Small intestine (tissue), 7 donors: ENCODE data around the gene CHURC1. TPM values are rescaled to one million over a fixed set of nuclear protein-coding genes. Genes with fewer than 3 reads are reported as not detected.

ENCODE experiments used
- DNase-seq, 2 donors: peaks; one replicate each; pipeline versions ENCODE4 v3.0.0 to v3.0.0-alpha.2; 2013
- FAIRE-seq: peaks from 2 replicates; lab custom pipeline; 2012; peaks lifted over from hg19 to GRCh38; lab: Jason Lieb, UNC
- H3K27ac ChIP-seq, 3 donors: one replicate each; pipeline ENCODE4 v1.5.1; 2013; ENCODE audit warnings: low read length in 2 of 3, mild to moderate bottlenecking in 2 of 3, control low read depth in 1 of 3, inconsistent platforms in 1 of 3, low read depth in 1 of 3, moderate library complexity in 1 of 3
- H3K27me3 ChIP-seq, 3 donors: one replicate each; pipeline ENCODE4 v1.6.1; 2013; ENCODE audit warnings: low read length in 3 of 3, inconsistent platforms in 1 of 3; ENCODE audit not compliant: control insufficient read depth in 3 of 3, insufficient read depth in 3 of 3
- H3K36me3 ChIP-seq, 3 donors: one replicate each; pipeline ENCODE4 v1.6.1; 2013; ENCODE audit warnings: low read length in 3 of 3, inconsistent platforms in 1 of 3, low read depth in 1 of 3, mild to moderate bottlenecking in 1 of 3, moderate library complexity in 1 of 3; ENCODE audit not compliant: control insufficient read depth in 3 of 3, insufficient read depth in 2 of 3
- H3K4me1 ChIP-seq, 3 donors: one replicate each; pipeline ENCODE4 v1.6.1; 2013; ENCODE audit warnings: low read length in 2 of 3, inconsistent platforms in 1 of 3, low read depth in 1 of 3, mild to moderate bottlenecking in 1 of 3, moderate library complexity in 1 of 3; ENCODE audit not compliant: control insufficient read depth in 3 of 3, insufficient read depth in 2 of 3
- H3K4me3 ChIP-seq, 3 donors: one replicate each; pipeline ENCODE4 v1.5.1; 2013; ENCODE audit warnings: low read length in 3 of 3, control low read depth in 1 of 3, inconsistent platforms in 1 of 3, low read depth in 1 of 3, mild to moderate bottlenecking in 1 of 3, moderate library complexity in 1 of 3
- H3K9me3 ChIP-seq, 2 donors: one replicate each; pipeline ENCODE4 v1.6.1; 2013; ENCODE audit warnings: low read depth in 1 of 2, low read length in 1 of 2; ENCODE audit not compliant: control insufficient read depth in 2 of 2, insufficient read depth in 1 of 2
- WGBS, 3 donors: extraction: QIAGEN DNeasy Blood & Tissue Kit; methylation state at CpG; one replicate each; pipeline ENCODE4 v1.1.7; 2013; 5-methylcytosine and 5-hydroxymethylcytosine counted together
- polyA plus RNA-seq, 4 donors: library from polyadenylated mRNA; stranded (reverse) in 3 of 4; unstranded in 1 of 4; fragments of 200-250 nt in 3 of 4; fragments of 120-200 nt in 1 of 4; gene quantifications; one replicate each; pipeline versions ENCODE4 v1.2.1 to v1.2.3, GENCODE V29; 2013
- donor health status: healthy with polysubstance abuse.
- donor health status: control.
- donor health status: control.
- donor health status: Bipolar disorder and iron deficiency.
- donor health status: healthy.

Gene CHURC1
- polyA plus RNA-seq, 4 donors: 25.9 to 40.3 (median 33.9) TPM

GRCh38 chr14:64926398-64926995, 12.2 kb downstream of the CHURC1 start:
- H3K4me1 ChIP-seq: peaks cover 0 to 8% (median 2%) of the 10 kb centered on the region in 3 donors
- 82 to 89% (median 87%) methylated on average over 4 of the region's 4 CpGs for WGBS, 3 donors
- no peak for FAIRE-seq
- H3K27me3 ChIP-seq: no peaks in the 10 kb centered on the region
- no peak overlapping the region for H3K4me3 ChIP-seq
- H3K9me3 ChIP-seq: no peaks in the 10 kb centered on the region
- no peak for DNase-seq
- no peak overlapping the region for H3K27ac ChIP-seq
- peaks cover 9 to 17% (median 16%) of the 10 kb centered on the region in 3 donors for H3K36me3 ChIP-seq

DNA sequence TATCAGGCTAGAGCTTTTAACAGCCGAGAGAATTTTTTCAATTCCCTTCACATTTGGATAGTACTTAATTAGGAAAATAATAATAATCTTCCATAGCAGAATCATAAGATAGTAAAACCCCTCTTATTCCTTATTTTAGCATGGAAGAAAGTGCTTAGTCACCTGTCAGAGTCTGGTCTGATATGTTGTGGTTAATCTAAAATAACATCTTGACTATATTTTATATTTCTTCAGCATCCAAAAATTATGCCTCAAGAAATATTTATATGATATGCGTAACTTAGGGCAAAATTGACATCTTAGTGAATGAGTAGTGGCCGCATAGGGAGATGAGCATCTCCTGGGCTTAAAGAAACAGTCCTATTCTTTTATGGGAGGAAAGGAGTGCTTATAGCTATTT, 12.8 kb downstream of the CHURC1 start:
- Histone ChIP-seq H3K27me3 (no peaks in the 10 kb centered on the region), H3K4me1 (peaks cover 0 to 8% (median 2%) of the 10 kb centered on the region in 3 donors), H3K27ac (no peak overlapping the region), H3K4me3 (no peak overlapping the region), H3K9me3 (no peaks in the 10 kb centered on the region), H3K36me3 (peaks cover 9 to 17% (median 16%) of the 10 kb centered on the region in 3 donors)
- FAIRE-seq: no peak
- WGBS, 3 donors: 73 to 92% (median 91%) methylated on average over 3 of the region's 3 CpGs
- no peak for DNase-seq

DNA sequence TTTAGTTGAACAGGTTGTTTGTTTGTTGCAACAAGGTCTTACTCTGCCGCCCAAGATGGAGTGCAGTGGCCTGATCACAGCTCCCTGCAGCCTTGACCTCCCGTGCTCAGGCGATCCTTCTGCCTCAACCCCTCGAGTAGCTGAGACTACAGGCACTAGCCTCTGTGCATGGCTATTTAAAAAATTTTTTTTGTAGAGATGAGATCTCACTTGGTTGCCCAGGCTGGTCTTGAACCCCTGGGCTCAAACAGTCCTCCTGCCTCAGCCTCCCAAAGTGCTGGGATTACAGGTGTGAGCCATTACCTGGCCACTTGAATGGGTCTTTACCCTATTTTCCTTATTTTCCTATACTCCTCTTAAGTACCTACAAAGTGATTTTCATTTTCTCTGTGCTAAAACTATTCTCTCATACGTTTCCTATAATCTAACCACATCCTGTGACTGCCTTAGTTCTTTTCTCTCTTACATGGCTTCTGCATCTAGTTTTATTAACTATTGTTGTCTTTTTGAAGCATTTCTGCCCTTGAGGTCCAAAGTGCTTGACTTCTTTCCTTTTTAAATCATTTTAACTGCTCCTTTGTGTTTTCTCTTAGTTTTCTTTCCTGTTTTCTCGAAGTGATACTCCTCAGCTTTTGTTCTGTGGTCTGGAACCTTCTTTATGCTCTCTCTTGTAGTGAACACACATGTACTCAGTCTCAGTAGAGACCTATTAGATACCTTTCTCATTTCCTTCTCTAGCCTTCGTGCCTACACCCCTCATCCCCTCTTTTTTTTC, 14.2 kb downstream of the CHURC1 start:
- DNase-seq (no peak), FAIRE-seq (no peak)
- 71 to 88% (median 74%) methylated on average over 7 of the region's 7 CpGs for WGBS, 3 donors
- H3K27me3 ChIP-seq: no peaks in the 10 kb centered on the region
- H3K9me3 ChIP-seq: no peaks in the 10 kb centered on the region
- H3K4me1 ChIP-seq: peaks cover 0 to 8% (median 2%) of the 10 kb centered on the region in 3 donors
- no peak overlapping the region for H3K4me3 ChIP-seq
- H3K36me3 ChIP-seq: peaks cover 9 to 19% (median 16%) of the 10 kb centered on the region in 3 donors
- H3K27ac ChIP-seq: peak overlapping the region in 2 of 3 donors; percentile 41 to 74

GRCh38 chr14:64929014-64929359, 14.7 kb downstream of the CHURC1 start:
- Histone ChIP-seq H3K4me3 (no peak overlapping the region), H3K27ac (peak overlapping the region in 2 of 3 donors; percentile 41 to 74), H3K4me1 (peaks cover 0 to 8% (median 2%) of the 10 kb centered on the region in 3 donors), H3K36me3 (peaks cover 9 to 18% (median 17%) of the 10 kb centered on the region in 3 donors), H3K9me3 (no peaks in the 10 kb centered on the region), H3K27me3 (no peaks in the 10 kb centered on the region)
- WGBS, 3 donors: 93 to 100% (median 94%) methylated on average over 3 of the region's 3 CpGs
- no peak for DNase-seq
- FAIRE-seq: no peak

- 45 to 65% (median 57%) methylated on average over 3 of the region's 3 CpGs for WGBS, 3 donors
These were observed 16.0 kb downstream of the CHURC1 start for GRCh38 chr14:64930085-64930843.

DNA sequence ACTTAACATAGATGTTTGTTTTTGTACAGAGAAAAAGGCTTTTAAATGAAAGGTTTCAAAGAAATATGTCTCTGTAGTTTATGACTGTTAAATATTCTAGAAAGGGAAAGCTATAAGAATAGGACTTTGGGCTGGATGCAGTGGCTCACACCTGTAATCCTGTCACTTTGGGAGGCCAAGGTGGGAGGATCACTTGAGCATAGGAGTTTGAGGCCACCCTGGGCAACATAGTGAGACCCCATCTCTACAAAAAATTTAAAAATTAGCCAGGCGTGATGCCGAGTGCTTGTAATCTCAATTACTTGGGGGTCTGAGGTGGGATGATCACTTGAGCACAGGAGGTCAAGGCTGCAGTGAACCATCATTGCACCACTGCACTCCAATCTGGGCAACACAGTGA, 16.9 kb downstream of the CHURC1 start:
- Histone ChIP-seq H3K4me1 (peaks cover 0 to 8% (median 2%) of the 10 kb centered on the region in 3 donors), H3K4me3 (no peak overlapping the region), H3K9me3 (no peaks in the 10 kb centered on the region), H3K27ac (no peak overlapping the region), H3K27me3 (no peaks in the 10 kb centered on the region), H3K36me3 (peaks cover 8 to 16% (median 14%) of the 10 kb centered on the region in 3 donors)
- DNase-seq (no peak), FAIRE-seq (no peak)
- 93 to 97% (median 97%) methylated on average over 2 of the region's 2 CpGs for WGBS, 3 donors

More at GRCh38 chr14:64930085-64930843, 16.0 kb downstream of the CHURC1 start:
- H3K9me3 ChIP-seq: no peaks in the 10 kb centered on the region
- peaks cover 0 to 8% (median 2%) of the 10 kb centered on the region in 3 donors for H3K4me1 ChIP-seq
- peaks cover 9 to 18% (median 14%) of the 10 kb centered on the region in 3 donors for H3K36me3 ChIP-seq
- FAIRE-seq (no peak), DNase-seq (no peak)
- peak overlapping the region in 1 of 3 donors; percentile 1 for H3K4me3 ChIP-seq
- H3K27ac ChIP-seq: no peak overlapping the region
- H3K27me3 ChIP-seq: no peaks in the 10 kb centered on the region

GRCh38 chr14:64932231-64932630, 18.0 kb downstream of the CHURC1 start:
- H3K4me1 ChIP-seq: peaks cover 0 to 8% (median 2%) of the 10 kb centered on the region in 3 donors
- H3K9me3 ChIP-seq: no peaks in the 10 kb centered on the region
- H3K4me3 ChIP-seq: no peak overlapping the region
- no peak for FAIRE-seq
- no peak overlapping the region for H3K27ac ChIP-seq
- no peak for DNase-seq
- peaks cover 4 to 17% (median 11%) of the 10 kb centered on the region in 3 donors for H3K36me3 ChIP-seq
- no peaks in the 10 kb centered on the region for H3K27me3 ChIP-seq

GRCh38 chr14:64934338-64934929, 20.2 kb downstream of the CHURC1 start:
- 38 to 72% (median 57%) methylated on average over 1 of the region's 1 CpG for whole genome bisulfite sequencing, 3 donors
- H3K4me3 ChIP-seq: no peak overlapping the region
- FAIRE-seq (no peak), DNase-seq (no peak)
- H3K4me1 ChIP-seq: peaks cover 0 to 11% (median 7%) of the 10 kb centered on the region in 3 donors
- no peaks in the 10 kb centered on the region for H3K27me3 ChIP-seq
- peaks cover 0 to 17% (median 4%) of the 10 kb centered on the region in 3 donors for H3K36me3 ChIP-seq
- peaks cover 0 to 4% of the 10 kb centered on the region in 2 donors for H3K9me3 ChIP-seq
- no peak overlapping the region for H3K27ac ChIP-seq
